T-helper 1 cell treated with Interleukin-12 subunit alpha and Interleukin-12 subunit beta and Interleukin-4 antibody, amounts not matched to agents 30 ng/mL and 1 ng/mL, for 36 hours (primary cell): ENCODE results near the gene WASHC3. TPM values are rescaled to one million over a fixed set of nuclear protein-coding genes. Genes with fewer than 3 reads are reported as not detected.
"Not testable (repeated sequence)": the region's sequence is repeated elsewhere in the genome, so short reads cannot be mapped to it uniquely, and the experiment has no call there.

ENCODE experiments used
- intact Hi-C: fragments of 100-400 bp; cut with micrococcal nuclease; formaldehyde crosslinking; loops from one replicate; pipeline ENCODE4 v1.15.1; 2024
- total RNA-seq: library from RNA; stranded (reverse); gene quantifications from 2 replicates; pipeline ENCODE4 v1.2.3, GENCODE V29; 2022

Gene WASHC3
- total RNA-seq, 1 donor from 2014 or later, result 43.9 TPM

DNA sequence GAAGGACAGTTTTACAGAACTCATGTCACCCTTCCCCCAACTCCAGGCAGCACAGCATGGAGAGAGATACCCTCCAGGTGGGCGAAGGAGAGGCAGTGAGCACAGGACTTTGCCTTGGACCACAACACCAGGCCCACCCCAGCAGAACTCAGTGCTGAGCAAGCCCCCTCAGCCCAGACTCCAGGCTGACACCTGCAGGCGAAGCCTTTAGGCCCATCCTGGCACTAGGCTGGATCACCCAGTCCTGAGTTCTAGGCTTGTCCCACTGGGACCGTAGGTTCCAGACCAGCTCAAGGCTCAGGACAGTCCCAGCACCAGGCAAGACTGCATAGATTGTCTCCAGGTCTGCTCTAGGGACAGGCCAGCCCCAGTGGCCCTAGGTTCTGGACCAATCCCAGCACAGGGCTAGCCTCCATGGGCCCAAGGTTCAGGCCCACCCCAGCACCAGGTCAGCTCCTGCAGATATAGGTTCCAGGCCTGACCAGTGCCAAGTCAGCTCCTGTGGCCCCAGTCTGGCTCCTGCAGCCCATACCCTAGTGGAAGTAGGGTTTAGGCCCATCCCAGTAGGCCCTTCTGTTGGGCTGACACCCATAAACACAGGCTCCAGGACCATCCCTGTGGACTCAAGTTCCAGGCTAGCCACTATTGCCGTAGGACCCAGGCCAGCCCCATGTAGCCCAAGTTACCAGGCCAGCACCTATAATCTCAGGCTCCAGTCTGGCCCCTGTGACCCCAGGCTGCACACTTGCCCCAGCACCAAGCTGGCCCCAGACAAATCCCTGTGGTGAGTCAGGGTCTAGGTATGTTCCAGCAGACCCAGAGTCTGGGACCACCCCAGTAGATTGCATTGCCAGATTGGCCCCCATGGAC is 9.4 kb downstream of the WASHC3 start:
- intact Hi-C loops, result no loop called here

DNA sequence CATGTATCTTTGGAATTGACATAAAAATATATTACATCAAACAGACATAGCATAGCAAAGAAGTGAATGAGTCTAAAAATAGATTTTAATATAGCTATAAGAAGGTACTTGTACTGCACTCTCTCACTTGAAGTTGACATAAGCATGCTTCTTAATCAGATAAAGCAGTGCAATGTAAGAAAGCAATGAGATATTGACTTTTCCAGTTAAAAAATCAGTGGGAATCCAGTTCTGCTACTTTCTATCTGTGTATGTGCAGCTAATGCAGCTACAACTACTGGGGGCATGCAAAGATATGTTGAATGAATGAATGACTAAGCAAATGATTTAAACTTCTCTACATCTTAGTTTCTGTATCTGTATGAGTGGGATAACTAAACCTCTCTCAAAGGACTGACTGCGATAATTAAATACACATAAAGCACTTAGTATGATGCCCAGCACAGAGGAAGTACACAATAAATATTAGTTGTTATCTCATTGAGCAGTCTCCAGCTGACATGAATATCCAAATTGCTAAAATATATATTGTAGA is 10.3 kb downstream of the WASHC3 start:
- intact Hi-C loops, result no loop called here

DNA sequence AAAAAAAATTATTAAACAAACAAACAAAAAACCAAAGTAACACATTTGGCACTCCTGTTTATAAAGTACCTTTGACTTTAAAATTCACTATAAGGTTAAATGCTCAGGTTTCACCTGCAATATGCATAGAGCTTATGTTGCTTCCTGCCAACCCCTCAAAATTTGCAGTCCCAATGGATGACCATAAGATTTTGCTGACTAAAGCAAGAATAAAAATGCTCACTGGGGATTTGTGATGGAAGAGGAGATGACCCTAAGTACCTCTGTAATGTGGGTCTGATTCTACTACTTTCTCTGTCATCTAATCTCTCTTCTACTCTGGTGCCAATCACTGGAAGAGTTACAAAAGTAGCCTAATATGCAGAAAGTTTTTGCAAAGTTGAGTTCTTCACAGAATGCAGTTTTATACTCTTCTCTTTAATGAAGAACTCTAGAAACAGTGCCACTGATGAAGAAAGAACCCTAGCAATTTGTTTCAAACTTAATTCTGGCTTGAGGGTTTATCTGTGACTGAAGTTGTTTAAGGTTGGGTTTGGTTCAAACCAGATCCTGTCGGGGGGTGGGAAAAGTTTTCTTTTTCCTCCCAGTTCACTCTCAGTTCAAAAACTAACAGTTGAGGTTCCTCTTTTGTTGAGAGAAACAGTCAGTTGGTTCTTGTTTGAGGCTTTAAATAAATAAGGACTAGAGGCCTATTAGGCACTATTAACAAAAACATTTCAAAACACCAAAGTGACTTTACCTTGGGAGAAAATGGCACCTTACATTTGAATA is 10.9 kb downstream of the WASHC3 start:
- intact Hi-C loops, result no loop called here

DNA sequence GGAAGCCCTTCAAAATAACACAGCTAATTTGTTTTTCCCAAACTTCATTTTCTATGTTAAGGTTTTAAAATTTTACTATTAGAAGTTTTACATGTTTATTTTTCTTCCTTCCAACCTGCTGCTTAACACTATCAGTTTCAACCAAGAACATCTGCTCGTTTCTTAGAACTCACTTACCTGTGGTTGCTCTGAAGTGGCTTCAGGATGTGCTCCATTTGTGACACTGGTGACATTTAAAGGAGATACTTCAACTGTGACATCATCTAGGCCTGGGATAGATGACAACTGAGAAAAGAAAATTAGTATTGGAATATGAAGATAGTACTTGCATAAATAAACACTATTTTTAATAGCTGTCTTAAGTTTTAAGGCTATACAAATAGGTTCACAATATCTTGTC is 17.9 kb downstream of the WASHC3 start:
- intact Hi-C loops, result loop anchor here (1.0 to 2.0 kb wide), 4 partner anchors 15 to 165 kb away; partner anchors contain the start of genes NUP37 and PARPBP

DNA sequence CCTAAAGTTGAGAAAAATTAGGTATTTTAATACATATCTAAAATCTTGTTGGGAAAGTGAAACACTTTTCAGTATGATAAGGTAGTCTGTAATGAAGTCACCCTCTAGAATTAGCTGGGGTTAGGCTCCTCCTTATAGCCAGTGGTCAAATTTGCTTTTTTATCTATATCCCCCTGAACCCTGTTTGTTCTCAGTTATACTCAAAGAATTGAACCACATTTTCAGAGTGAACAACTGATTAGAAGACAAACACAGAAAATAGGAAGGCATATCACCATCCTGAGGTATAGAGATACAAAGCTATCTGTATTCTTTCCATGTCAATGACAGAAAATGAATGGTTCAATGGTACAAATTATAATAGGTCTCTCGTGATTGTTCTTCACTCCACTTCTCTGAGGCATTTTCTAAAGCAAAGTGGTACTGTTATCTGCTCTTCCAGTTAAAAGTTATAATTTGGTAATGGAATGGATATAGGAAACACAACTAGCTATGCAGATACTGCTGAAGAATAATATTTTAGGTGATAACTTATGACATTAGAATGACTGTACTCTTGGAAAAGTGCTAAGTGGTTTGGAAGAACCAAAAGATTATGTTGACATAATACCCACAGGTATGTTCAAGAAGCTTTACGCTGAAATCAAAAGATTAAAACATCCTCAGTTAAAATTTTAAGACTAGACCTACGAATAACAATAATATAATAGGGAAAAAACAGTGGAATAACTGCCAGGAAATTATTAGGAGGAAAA is 27.6 kb downstream of the WASHC3 start:
- intact Hi-C loops, result no loop called here

DNA sequence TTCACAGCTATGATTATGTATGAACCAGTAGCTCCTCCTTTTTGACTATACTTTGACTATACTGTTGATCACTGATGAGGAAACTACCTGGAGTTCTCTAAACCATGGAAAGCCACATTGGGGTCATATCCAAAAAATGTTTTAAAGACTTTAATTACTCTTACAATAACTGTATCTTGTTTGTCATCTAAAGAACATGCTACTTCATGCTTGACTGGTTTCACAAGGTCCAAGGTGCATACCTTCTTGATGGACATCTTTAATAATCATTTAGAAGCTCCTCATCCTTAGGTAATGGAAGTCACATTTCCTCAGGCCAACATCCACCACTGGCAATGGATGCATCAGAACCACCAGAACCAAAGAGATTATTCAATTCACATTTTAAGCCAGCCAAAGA is 29.9 kb downstream of the WASHC3 start:
- intact Hi-C loops, result no loop called here

DNA sequence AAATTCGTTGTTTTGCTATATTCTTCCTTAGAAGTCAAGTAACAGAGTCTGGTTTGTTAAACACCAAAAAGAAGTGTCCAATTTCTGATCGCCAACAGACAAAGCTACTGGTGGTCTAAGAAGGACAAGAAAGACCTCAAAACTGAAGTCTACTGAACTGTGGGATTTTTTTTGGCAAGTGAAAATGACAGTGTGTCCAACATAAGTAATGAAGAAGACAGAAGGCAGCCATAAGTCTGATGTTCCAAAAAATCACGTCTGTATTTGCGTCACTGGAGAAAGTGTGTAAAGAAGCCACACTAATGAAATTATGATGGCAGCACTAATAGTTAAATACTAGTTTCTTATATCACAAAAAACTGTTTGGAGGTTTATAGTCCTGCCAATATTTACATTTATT is 32.6 kb downstream of the WASHC3 start:
- intact Hi-C loops, result no loop called here

DNA sequence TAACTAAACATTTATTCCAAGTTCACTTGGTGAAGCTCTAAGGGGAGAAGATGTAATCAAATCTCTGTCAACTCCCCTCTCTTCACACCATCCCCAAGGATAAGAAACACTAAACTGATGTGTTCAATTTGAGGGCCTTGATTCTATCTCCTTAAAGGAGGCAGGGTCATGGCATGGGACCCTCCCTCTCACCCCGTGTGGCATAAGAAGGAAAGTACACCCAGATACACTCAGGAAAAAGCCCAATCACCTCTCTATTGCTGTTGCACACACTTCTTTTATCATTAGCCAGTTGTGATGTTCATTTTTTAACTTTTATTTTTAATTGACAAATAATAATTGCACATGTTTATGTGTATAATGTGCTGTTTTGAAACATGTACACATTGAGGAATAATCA is 35.1 kb downstream of the WASHC3 start:
- intact Hi-C loops, result no loop called here

DNA sequence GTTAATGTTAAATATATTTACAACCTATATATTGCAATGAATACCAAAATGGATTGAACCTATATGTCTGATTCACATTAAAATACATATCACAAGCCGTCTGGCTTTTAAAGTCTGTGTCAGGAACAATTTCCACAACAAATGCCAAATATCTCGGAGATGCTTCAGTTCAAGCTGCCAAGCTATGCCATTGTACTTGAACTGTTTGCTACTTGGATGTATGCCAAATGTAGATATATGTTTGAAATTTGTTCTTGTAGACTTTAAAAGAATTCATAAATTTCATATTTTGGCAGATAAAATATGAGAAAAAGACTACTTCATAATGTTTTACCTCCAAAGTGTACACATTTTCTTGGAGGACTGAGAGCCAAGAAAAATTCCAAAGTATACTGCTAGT is 37.0 kb downstream of the WASHC3 start:
- intact Hi-C loops, result no loop called here

DNA sequence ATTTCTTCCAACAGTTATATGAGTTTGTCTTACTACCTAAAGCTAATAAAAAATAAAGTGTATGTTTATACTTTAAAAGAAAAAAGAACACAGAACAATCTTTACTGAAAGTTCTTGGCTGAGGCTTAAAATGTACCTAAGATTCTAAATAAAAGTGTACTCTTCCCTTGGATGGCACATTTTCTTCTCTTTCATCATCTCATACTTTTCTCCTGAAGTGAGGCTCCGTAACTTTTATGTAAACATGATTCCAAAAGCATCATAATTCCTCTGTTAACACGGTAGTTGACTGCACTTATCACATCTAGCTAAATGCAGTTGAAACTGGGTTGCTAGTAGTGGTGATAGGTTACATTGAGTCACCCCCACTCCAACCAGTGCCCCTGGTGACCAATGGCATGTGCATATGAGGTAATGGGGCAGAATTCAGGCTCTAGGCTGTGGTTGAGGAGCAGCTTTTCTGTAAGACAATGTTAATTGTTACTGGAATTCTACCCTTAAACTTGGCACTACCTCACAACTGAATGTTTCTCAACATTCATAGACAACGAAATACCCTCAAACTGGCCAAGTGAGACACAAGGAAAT is 38.4 kb downstream of the WASHC3 start:
- intact Hi-C loops, result no loop called here

DNA sequence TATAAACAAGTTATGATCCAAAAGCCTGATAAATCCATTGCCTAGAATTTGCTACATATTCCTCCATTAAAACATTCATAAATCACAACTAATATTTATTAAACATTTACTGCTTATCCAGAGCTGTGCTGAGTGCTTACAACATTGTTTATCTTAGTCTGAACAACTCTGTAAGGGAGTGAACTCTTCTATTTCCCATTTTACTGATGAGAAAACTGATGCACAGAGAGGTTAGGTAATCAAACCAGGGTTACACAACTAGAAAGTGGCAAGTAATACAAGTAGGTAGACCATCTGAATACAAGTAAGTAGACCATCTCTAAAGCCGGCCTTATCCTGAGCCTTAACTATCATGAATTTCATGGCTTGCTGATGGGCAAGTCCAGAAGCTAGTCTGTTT is 39.5 kb downstream of the WASHC3 start:
- intact Hi-C loops, result no loop called here

DNA sequence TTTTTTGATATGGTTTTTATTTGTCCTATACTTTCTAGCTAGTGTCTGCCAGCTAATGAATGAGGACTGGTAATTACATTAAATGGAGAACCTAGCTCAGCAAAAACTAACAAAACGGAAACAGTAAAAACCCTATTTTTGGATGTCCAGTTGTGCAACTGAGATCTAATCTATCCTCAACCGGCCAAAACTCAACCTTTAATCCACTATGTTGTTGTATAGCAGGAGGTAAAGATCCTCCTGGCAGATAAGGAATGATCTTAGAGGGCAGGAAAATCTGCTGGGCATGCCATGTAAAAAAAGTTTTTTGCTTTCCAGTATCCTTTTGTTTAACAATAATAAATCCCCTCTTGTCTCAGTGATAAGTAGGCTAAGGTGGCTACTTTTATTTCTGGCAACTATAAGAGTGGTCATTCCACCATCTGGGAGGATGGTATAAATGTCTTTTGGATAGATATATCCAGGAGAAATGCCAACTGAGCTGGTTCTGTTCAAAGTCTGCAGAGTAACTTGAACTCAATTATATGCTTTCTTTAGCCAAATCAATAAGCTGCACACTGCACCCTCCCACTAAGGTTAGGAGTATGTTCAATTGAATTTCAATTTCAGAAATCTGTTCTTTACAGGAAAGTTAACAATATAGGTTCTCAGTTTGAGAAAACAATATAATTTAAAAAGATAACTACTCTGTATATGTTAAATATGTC is 40.1 kb downstream of the WASHC3 start:
- intact Hi-C loops, result no loop called here

DNA sequence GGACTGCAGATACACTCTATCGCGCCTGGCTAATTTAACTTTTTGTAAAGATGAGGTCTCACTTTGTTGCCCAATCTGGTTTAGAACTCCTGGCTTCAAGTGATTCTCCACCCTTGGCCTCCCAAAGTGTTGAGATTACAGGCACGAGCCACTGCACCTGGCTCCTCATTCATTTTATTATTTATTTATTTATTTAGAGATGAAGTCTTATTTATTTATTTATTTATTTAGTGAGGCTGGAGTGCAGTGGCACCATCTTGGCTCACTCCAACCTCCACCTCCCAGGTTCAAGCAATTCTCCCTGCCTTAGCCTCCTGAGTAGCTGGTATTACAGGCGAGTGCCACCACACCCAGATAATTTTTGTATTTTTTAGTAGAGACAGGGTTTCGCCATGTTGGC is 43.2 kb downstream of the WASHC3 start:
- intact Hi-C loops, result not testable (repeated sequence)

DNA sequence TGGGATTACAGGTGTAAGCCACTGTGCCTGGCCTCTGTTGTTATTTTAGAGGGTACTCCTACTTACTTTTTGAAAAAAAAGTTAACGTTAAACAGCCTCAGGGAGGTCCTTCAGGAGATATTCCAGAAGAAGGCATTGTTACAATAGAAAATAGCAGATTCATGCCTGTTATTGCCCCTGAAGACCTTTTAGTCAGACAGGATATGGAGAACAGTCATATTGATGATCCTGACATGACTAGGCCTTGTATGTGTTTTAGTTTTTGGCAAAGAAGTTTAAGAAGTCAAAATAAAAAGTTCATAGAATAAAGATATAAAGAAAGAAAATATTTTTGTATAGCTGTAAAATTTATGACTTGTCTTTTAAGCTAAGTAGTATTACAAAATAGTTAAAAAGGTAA is 45.3 kb downstream of the WASHC3 start:
- intact Hi-C loops, result no loop called here

DNA sequence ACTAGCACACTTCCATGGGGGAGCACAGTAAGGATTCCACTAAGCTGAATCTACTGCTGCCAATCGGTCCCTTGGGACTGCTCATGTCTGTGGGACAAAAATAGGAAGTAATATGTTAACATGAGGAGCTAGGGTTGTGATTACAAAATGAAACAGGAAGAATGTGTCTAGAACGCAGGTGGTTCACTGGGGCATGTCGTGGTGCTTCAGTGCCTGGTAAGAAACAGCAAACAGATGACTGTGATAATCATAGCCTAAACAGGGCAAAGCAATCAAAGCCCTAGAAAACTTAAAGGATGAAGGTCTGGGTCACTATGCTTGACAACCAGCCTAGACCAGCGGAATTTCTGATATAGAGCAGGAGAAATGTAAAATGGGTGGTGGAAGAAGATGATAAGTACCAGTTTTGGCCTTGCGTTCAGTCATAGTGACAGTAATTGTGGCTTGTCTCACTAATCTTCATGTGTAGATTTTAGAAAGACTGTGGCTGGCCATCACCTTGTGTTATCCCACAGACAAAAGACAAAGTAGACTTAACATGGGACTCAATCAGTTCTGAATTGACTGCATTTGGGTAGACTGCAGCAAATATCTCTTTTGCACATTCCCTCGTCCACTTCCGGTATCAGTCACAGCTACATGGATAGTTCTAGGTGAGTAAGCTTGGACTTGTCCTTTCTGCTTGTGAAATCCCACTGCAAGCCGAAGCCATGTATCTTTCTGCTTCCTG is 51.4 kb downstream of the WASHC3 start:
- intact Hi-C loops, result no loop called here

DNA sequence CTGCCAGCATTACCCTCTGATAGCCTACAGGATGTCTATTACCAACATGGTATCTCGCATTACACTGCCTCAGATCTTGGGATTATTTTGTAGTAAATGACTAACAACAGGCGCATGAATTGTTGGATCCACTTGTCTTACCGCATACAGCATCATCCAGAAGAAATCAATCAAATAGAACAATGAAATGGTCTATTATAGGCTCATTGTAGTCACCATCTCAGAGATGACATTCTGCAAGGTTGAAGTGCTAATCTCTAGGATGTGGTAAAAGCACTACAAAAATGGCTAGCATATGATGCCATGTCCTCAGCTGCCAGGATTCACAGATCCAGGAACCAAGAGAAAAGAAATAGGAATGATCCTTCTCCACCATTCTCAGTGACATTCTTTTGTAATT is 52.0 kb downstream of the WASHC3 start:
- intact Hi-C loops, result no loop called here

DNA sequence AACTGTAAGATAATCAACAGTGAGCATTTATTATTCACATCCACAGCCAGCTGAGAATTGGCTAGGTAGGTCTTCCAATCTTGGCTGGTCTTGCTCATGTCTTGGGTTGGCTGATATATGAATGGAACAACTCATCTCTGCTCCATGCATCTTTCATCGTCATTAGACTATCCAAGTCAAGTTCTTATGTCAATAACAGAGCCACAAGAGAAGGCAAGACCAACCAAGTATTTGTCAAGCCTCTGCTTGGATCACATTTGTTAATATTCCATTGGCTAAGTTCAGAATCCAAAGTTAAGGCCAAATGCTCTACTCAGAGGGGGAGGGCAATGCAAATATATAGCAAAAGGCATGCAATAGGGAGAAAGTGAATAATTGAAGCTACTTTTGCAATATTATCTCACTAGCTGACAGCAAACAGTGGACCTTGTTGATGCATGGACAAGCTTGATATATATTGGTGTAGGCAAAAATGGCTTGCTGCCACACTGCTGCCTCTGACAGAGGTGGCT is 53.1 kb downstream of the WASHC3 start:
- intact Hi-C loops, result no loop called here

DNA sequence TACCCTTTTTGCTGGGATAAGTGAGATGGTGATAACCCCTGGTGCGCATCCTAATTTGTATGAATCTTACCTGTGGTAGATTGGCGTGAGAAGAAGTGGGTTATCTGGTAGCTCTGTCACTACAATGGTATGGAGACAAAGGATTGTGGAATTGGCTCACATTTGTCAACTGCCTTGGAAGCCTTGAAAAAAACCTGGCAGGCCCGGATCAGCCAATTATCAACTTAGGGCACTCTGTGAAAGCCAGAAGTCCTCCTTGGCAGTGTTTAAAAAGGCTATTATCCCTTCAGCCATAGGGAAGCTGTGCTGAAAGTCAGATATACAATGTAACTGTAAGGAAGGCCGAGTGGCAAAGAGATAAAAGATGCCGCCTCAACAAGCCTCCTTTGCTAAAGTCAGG is 56.5 kb downstream of the WASHC3 start:
- intact Hi-C loops, result no loop called here

DNA sequence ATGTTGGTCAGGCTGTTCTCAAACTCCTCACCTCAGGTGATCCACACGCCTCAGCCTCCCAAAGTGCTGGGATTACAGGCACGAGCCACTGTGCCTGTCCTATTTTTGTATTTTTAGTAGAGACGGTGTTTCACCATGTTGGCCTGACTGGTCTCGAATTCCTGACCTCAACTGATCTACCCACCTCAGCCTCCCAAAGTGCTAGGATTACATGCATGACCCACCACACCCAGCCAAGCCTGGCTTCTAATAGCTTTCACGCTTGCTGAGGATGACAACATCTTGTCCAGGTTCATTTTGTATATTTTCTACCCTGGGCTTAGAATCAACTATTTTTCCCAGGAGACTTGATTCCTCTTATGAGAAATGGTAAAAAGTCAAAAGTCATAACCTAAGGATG is 64.7 kb downstream of the WASHC3 start:
- intact Hi-C loops, result no loop called here

DNA sequence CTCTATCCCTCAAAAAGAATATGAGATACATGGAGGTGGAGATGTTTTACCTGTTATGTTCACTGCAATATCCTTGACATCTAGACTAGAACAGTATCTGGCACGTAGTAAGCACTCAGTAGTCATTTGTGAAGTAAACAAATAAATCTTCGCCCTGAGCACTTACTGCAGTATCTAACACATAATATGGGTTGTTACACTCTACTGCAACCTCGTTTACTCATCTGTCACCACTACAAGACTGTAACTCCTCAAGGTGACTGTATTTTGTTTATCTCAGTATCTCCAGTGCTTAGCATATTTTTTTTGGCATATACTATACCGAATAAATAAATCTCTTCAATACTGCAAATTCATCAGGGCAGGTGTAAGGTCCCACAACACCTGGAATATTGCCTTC is 66.1 kb downstream of the WASHC3 start:
- intact Hi-C loops, result no loop called here
